Putamen (tissue), 1 donor: ENCODE measurements around the gene HOXB5.

Source experiments
- DNase-seq: peaks from one replicate; pipeline ENCODE4 v3.0.0-alpha.2; 2016; ENCODE audit warnings: low spot score

The HOXB5 gene

GRCh38 chr17:48601539-48602425 is 8.2 kb upstream of the HOXB5 start:
- no peak for DNase-seq

- no peak for DNase-seq
Measured at GRCh38 chr17:48601207-48601538, 7.6 kb upstream of the HOXB5 start.

- no peak for DNase-seq
Measured at GRCh38 chr17:48600244-48601098, 6.9 kb upstream of the HOXB5 start.

GRCh38 chr17:48599354-48599753 is 5.8 kb upstream of the HOXB5 start:
- no peak for DNase-seq

GRCh38 chr17:48598736-48599135 is 5.2 kb upstream of the HOXB5 start:
- no peak for DNase-seq

GRCh38 chr17:48597778-48598631 is 4.4 kb upstream of the HOXB5 start:
- no peak for DNase-seq

GRCh38 chr17:48597528-48597777 is 3.9 kb upstream of the HOXB5 start:
- DNase-seq, result no peak

GRCh38 chr17:48596735-48597527 is 3.4 kb upstream of the HOXB5 start:
- no peak for DNase-seq

GRCh38 chr17:48596000-48596734 is 2.6 kb upstream of the HOXB5 start:
- DNase-seq, result no peak

- DNase-seq, result no peak
Measured at GRCh38 chr17:48595278-48595999, 1.9 kb upstream of the HOXB5 start.

GRCh38 chr17:48594538-48595277 is 1.1 kb upstream of the HOXB5 start:
- no peak for DNase-seq

- no peak for DNase-seq
Measured at GRCh38 chr17:48593840-48594537, 410 bp upstream of the HOXB5 start.

- no peak for DNase-seq
Measured at GRCh38 chr17:48592577-48592976, 1.0 kb downstream of the HOXB5 start.

GRCh38 chr17:48592057-48592514 is 1.5 kb downstream of the HOXB5 start:
- no peak for DNase-seq

GRCh38 chr17:48591255-48592056 is 2.1 kb downstream of the HOXB5 start:
- no peak for DNase-seq

- no peak for DNase-seq
Measured at GRCh38 chr17:48590607-48591161, 2.9 kb downstream of the HOXB5 start.

- DNase-seq, result no peak
Measured at GRCh38 chr17:48589831-48590606, 3.6 kb downstream of the HOXB5 start, which contains the start of gene HOXB3. Gene HOXB3, minus strand, starts transcription at chr17:48590241. Its CDS starts 37,767 bp downstream, at chr17:48552474.
